Activated CD8-positive, alpha-beta memory T cell treated with anti-CD3 and anti-CD28 coated beads for 1 hour (primary cell): Measurements from ENCODE around the gene MYO1F.
"Not testable (repeated sequence)": the region's sequence is repeated elsewhere in the genome, so short reads cannot be mapped to it uniquely, and the experiment has no call there.

ENCODE experiments used
- DNase-seq, 2 donors: peaks; one replicate each; pipeline ENCODE4 v3.0.0-alpha.2; 2020; ENCODE audit warnings: low read depth in 1 of 2; ENCODE audit errors: extremely low read depth in 1 of 2

Gene MYO1F

GRCh38 chr19:8567522-8568172 is 9.6 kb downstream of the MYO1F start:
- no peak for DNase-seq

- DNase-seq = no peak
These were observed 10.4 kb downstream of the MYO1F start for GRCh38 chr19:8566855-8567254.

DNA sequence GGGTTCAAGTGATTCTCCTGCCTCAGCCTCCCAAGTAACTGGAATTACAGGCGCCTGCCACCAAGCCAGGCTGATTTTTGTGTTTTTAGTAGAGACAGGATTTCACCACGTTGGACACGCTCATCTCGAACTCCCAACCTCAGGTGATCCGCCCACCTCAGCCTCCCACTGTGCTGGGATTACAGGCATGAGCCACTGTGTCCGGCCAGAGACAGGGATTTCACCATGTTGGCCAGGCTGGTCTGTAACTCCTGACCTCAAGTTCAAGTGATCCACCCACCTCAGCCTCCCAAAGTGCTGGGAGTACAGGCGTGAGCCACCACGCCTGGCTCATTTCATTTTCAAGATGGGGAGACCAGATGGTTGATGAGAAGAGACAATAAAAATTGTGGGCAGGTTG is 12.4 kb downstream of the MYO1F start:
- DNase-seq = not testable (repeated sequence)

DNA sequence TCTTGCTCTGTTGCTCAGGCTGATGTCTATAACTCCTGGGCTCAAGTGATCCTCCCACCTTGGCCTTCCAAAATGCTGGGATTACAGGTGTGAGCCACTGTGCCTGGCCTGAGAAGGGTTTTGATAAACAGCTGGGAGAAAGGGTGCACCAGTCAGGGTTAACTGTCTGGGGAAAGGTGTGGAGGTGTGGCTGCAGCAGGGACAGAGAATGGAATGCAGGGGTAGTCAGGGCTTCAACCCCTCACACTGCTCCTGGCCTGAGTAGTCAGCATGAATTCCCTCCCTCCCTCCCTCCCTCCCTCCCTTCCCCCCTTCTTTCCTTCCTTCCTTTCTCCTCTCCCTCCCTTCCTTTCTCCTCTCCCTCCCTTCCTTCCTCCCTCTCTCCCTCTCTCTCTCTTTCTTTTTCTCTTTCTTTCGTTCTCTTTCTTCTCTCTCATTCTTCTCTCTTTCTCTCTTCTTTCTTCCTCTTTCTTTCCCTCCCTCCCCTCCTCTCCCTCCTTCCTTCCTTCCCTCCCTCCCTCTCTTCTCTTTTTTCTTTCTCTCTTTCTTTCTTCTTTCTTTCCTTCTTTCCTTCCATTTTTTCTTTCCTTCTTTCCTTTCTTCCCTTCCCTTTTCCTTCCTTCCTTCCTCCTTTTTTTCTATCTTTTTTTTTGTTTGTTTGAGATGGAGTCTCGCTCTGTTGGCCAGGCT is 16.0 kb downstream of the MYO1F start:
- no peak for DNase-seq

GRCh38 chr19:8558325-8558724 is 18.9 kb downstream of the MYO1F start:
- no peak for DNase-seq

DNA sequence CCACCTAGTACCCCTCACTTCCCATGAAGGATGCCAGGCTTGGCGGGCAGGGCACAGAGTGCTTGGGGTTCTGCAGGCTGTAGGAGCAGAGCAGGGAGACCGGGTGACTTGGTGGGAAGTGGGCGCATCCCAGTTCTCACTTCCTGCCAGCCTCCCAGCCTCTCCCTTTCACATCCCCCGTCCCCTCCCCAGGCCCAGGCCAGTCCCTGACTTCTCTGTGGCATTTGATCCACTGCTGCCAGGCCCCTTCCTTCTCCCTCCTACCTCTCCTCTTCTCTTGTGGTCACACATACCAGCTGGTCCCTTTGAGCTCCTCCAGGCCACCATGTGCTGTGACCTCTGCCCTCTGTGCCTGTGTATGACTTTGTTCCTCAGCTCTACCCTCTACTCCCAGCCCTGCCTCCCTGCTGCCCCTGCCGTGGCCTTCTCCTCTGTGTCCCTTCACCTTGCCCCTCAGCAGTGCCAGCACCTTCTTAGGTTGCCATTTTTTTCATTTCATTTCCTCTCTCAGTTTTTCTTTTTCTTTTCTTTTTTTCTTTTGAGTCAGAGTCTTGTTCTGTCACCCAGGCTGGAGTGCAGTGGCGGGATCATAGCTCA is 19.5 kb downstream of the MYO1F start:
- no peak for DNase-seq

DNA sequence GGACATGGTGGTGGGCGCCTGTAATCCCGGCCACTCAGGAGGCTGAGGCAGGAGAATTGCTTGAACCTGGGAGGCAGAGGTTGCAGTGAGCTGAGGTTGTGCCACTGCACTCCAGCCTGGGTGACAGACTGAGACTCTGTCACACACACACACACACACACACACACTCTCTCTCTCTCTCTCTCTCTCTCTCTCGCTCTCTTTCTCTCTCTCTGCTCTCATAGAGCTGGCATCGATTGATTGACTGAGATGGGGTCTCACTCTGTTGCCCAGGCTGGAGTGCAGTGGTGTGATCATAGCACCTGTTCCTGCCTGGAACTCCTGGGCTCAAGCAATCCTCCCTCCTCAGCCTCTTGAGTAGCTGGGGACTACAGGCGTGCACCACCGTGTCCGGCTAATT is 23.5 kb downstream of the MYO1F start:
- not testable (repeated sequence) for DNase-seq

GRCh38 chr19:8552810-8553209 is 24.4 kb downstream of the MYO1F start:
- DNase-seq = no peak

DNA sequence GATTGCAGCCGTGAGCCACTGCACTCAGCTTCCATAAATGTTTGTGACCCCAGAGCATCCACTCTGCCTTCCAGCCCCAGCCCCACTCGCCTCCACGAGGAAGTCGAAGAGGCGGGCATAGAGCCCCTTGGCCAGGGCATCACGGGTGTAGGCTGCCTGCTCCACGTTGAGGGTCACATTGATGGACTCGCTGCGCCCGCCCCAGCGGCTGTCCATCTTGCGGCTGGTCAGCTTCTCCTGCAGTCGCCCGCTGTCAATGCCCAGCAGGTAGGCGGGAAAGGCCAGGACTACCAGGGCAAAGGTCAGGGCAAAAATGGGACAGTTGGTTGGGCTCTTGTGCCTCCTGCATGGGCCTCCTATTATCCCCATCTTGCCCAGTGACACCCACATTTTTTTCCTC is 27.2 kb downstream of the MYO1F start:
- DNase-seq = no peak

DNA sequence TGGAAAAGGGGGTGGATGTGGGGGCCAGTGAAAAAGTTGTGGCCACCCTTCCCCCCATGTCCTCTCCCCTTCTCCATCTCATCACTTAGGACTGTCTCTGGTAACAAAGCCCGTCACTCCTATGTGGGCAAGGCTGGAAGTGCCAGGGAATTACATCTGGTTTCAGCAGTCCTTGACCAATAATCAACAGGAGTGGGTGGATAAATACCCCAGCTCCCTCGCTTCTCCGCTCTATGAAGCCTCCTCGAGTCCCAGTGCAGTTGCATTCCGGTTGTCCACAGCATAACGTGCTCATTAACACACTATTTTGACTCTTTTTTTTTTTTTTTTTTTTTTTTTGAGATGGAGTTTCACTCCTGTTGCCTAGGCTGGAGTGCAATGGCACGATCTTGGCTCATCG is 31.5 kb downstream of the MYO1F start:
- no peak for DNase-seq

GRCh38 chr19:8544168-8544567 is 33.1 kb downstream of the MYO1F start:
- no peak for DNase-seq

GRCh38 chr19:8539621-8540149 is 37.6 kb downstream of the MYO1F start:
- no peak for DNase-seq

DNA sequence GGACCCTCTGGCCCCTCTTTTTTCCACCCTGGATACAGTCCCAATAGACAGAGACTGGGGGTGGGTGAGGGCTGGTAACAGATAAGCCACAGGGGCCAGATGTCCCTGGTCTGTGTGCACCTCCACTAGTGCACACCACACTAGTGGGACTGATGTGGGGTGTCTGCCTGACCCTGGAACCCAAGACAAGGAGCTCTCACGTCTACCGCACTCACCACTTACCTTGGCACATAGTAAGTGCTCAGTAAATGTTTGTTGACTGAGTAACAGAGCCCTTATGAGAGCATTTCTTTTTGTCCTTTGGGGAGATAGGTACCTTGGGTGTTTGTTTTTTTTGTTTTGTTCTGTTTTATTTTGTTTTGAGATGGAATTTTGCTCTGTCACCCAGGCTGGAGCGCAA is 40.1 kb downstream of the MYO1F start:
- no peak for DNase-seq

GRCh38 chr19:8536282-8536681 is 41.0 kb downstream of the MYO1F start:
- no peak for DNase-seq

DNA sequence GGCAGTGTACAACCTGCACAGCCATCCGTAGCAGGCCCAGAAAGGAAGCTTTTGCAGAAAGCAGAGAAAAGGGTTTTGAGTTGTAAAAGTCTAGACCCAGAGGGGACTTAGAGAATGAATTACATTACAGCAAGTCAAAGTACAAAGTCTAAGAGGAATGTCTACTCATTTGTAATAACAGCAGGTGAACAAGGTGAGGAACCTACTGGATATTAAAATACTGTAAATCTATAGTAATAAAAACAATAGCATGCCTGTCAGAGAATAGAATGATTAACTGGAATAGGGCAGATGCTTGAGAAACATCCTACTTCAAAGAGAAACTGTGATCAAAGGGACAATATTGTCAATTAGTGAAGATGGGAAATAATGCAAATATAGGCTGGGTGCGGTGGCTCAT is 45.0 kb downstream of the MYO1F start:
- no peak for DNase-seq

GRCh38 chr19:8531470-8531869 is 45.8 kb downstream of the MYO1F start:
- no peak for DNase-seq

- no peak for DNase-seq
These were observed 47.1 kb downstream of the MYO1F start for GRCh38 chr19:8530061-8530679.

DNA sequence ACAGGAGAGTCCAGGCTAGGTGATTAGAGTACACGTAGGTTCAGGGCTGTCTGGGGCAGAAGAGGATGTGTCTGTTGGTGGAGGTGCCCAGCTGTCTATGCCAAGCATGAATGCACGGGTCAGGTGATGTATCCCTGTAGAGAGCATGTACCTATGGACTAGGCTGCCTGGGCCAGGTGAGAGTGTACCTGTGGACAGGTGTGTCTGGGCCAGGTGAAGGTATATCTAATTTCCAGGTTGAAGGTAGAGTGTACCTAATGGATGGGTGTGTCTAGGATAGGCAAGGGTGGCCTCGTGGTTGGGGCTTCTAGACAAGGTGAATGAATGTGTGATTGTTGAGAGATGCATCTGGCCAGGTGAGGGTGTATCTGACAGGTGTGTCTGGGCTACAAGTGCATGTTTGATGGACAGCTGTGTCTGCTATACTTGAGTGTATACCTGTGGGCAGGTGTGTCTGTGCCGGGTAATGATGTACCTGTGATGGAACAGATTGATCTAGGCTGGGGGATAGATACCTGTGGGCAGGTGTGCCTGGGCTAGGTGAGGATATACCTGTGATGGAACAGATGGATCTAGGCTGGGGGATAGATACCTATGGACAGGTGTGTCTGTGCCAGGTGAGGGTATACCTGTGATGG is 47.8 kb downstream of the MYO1F start:
- DNase-seq = no peak

DNA sequence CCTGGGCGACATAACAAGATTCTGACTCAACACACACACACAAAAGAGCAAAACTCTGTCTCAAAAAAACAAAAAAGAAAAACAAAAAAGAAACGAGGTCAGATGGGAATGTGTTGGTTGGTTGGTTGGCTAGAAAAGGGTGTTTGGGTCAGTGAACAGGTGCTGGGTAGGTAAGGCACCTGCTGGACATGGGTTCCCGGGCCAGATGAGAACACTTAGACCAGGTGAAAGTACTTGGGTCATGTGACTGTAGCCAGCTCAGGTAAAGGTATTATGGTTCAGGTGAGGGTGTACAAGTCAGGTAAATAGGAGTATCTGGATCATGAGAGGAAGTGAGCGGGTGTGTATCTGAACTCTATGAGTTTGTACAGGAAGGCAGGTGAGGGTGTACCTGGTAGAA is 48.7 kb downstream of the MYO1F start:
- DNase-seq = no peak

DNA sequence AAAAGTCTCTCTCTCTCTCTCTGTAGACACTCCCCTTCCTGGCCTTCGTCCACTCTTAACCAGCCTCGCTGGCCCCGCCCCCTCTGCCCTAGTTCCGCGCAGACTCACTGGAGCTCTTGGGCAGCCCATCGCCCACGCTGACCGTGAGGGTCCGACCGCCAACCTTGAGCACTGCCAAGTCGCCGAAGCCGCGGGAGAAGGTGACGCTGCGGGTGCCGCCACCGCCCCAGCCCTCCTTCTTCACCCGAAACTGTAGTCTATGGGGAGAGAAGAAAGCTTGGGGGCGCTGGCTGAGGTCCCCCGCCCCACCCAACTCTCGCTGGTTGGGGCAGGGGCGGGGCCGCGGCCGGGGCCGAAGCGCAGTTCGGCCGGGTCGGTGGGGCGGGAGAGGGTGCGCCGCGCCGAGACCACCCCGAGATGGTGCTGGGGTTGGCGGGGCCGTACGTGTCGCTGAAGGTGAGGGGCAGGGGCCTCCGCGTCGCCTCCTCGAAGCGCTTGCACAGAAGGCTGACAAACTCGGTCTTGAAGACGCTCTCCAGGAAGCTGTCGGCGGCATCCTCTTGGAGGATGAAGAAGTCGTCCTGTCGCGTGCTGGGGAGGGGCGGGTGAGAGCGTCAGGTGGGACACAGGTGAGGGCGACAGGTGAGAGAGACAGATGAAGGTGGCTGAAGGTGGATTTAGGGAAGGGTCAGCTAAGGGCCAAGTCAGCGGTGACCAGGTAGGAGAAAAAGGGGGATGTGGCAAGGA is 50.7 kb downstream of the MYO1F start:
- DNase-seq = no peak

- DNase-seq = no peak
These were observed 51.9 kb downstream of the MYO1F start for GRCh38 chr19:8525401-8525684.
